CD14-positive monocyte (primary cell): Measurements from ENCODE around the gene GPC6. TPM values are rescaled to one million over a fixed set of nuclear protein-coding genes. Genes with fewer than 3 reads are reported as not detected.
A peak's percentile ranks its signal among the peaks of the same experiment; 100 is the strongest.

ENCODE experiments used
- DNase-seq, 3 donors: peaks; one replicate each; pipeline ENCODE4 v3.0.0-alpha.2; 2011 to 2022
- H2AFZ ChIP-seq: 2 replicates; pipeline ENCODE4 v1.6.0; 2012; ENCODE audit warnings: mild to moderate bottlenecking, low read depth, low read length, inconsistent platforms; ENCODE audit not compliant: insufficient read depth, poor library complexity, severe bottlenecking
- H3K27ac ChIP-seq, 2 donors: 1 replicate in 1 of 2; 2 replicates in 1 of 2; pipeline ENCODE4 v1.5.1; 2012 to 2013; ENCODE audit warnings: low read length in 2 of 2, control low read depth in 1 of 2, inconsistent platforms in 1 of 2, low read depth in 1 of 2, mild to moderate bottlenecking in 1 of 2
- H3K27me3 ChIP-seq, 2 donors: one replicate each; pipeline versions ENCODE4 v1.6.0 to v1.6.1; 2011 to 2013; ENCODE audit warnings: low read length in 2 of 2; ENCODE audit not compliant: control insufficient read depth in 2 of 2, insufficient read depth in 2 of 2
- H3K36me3 ChIP-seq, 2 donors: replicated peaks in 1 of 2; 1 replicate in 1 of 2; 2 replicates in 1 of 2; pipeline versions ENCODE4 v1.5.1 to v1.6.1; 2012 to 2013; ENCODE audit warnings: low read length in 2 of 2, control low read depth in 1 of 2, inconsistent platforms in 1 of 2, mild to moderate bottlenecking in 1 of 2; ENCODE audit not compliant: insufficient read depth in 2 of 2, control insufficient read depth in 1 of 2
- H3K4me1 ChIP-seq, 2 donors: 1 replicate in 1 of 2; 2 replicates in 1 of 2; pipeline versions ENCODE4 v1.5.1 to v1.6.1; 2012 to 2013; ENCODE audit warnings: low read length in 2 of 2, control low read depth in 1 of 2, inconsistent platforms in 1 of 2, mild to moderate bottlenecking in 1 of 2, moderate library complexity in 1 of 2; ENCODE audit not compliant: insufficient read depth in 2 of 2, control insufficient read depth in 1 of 2
- H3K4me2 ChIP-seq: replicated peaks from 2 replicates; pipeline ENCODE3; 2012; ENCODE audit warnings: low read length, moderate library complexity, mild to moderate bottlenecking; ENCODE audit not compliant: poor library complexity, severe bottlenecking; ENCODE audit errors: extremely low read depth
- H3K4me3 ChIP-seq, 3 experiments: fragments of 200-600 bp in 1 of 3; sonication (generic) in 1 of 3; replicated peaks in 1 of 3; 1 replicate in 2 of 3; 2 replicates in 1 of 3; pipeline ENCODE4 v1.5.1; 2011 to 2013; ENCODE audit warnings: low read length in 3 of 3, mild to moderate bottlenecking in 3 of 3, control low read depth in 2 of 3, low read depth in 2 of 3, inconsistent platforms in 1 of 3, moderate library complexity in 1 of 3
- H3K79me2 ChIP-seq: 2 replicates; pipeline ENCODE4 v1.6.0; 2012; ENCODE audit warnings: mild to moderate bottlenecking, control low read depth, inconsistent platforms, low read length, moderate library complexity; ENCODE audit not compliant: insufficient read depth
- H3K9ac ChIP-seq: 2 replicates; pipeline ENCODE4 v1.6.0; 2017; ENCODE audit warnings: low read length, mild to moderate bottlenecking; ENCODE audit not compliant: insufficient read depth, poor library complexity, severe bottlenecking
- H3K9me3 ChIP-seq, 2 donors: replicated peaks in 1 of 2; 1 replicate in 1 of 2; 2 replicates in 1 of 2; pipeline versions ENCODE4 v1.5.1 to v1.6.1; 2012 to 2013; ENCODE audit warnings: low read length in 2 of 2, control low read depth in 1 of 2; ENCODE audit not compliant: control insufficient read depth in 1 of 2, insufficient read depth in 1 of 2
- H4K20me1 ChIP-seq: 2 replicates; pipeline ENCODE4 v1.6.0; 2012; ENCODE audit warnings: mild to moderate bottlenecking, low read length, control low read depth, moderate library complexity; ENCODE audit not compliant: insufficient read depth
- H3K27ac Mint-ChIP-seq, 7 donors: one replicate each; pipeline ENCODE4 v1.8.0; 2020; ENCODE audit warnings: mild to moderate bottlenecking in 7 of 7, mixed read lengths in 7 of 7, moderate library complexity in 6 of 7, inconsistent platforms in 2 of 7
- H3K27me3 Mint-ChIP-seq, 3 donors: one replicate each; pipeline ENCODE4 v1.8.0; 2021 to 2022; ENCODE audit warnings: low read depth in 3 of 3, mild to moderate bottlenecking in 3 of 3, mixed read lengths in 3 of 3, moderate library complexity in 3 of 3, inconsistent platforms in 1 of 3
- H3K36me3 Mint-ChIP-seq, 2 donors: one replicate each; pipeline ENCODE4 v1.8.0; 2020; ENCODE audit warnings: mixed read lengths in 2 of 2, inconsistent platforms in 1 of 2, mild to moderate bottlenecking in 1 of 2
- H3K4me1 Mint-ChIP-seq: one replicate; pipeline ENCODE4 v1.8.0; 2020; ENCODE audit warnings: mild to moderate bottlenecking, mixed read lengths
- H3K4me3 Mint-ChIP-seq, 2 donors: one replicate each; pipeline ENCODE4 v1.8.0; 2020; ENCODE audit warnings: mild to moderate bottlenecking in 2 of 2, mixed read lengths in 2 of 2, moderate library complexity in 1 of 2
- H3K9me3 Mint-ChIP-seq, 7 donors: one replicate each; pipeline ENCODE4 v1.8.0; 2020 to 2022; ENCODE audit warnings: mixed read lengths in 7 of 7, mild to moderate bottlenecking in 6 of 7, moderate library complexity in 6 of 7, inconsistent platforms in 2 of 7
- CTCF ChIP-seq: fragments of 200-600 bp; IDR thresholded peaks from one replicate; pipeline ENCODE4 v1.8.0; 2022; ENCODE audit warnings: antibody characterized with exemption, mild to moderate bottlenecking
- WGBS: methylation state at CpG from one replicate; pipeline ENCODE4 v1.1.5; 2013; ENCODE audit warnings: missing lambda C conversion rate; ENCODE audit not compliant: insufficient coverage; 5-methylcytosine and 5-hydroxymethylcytosine counted together
- intact Hi-C, 2 donors: fragments of 100-400 bp; cut with micrococcal nuclease; formaldehyde crosslinking; loops; one replicate each; pipeline versions ENCODE4 v1.15.0 to v1.15.1; 2023
- polyA plus RNA-seq, 3 donors: library from polyadenylated mRNA; depleted of rRNA in 1 of 3; unstranded in 2 of 3; stranded (reverse) in 1 of 3; fragments of 300-500 nt in 2 of 3; fragments of >200 nt in 1 of 3; fragmentation: Illumina TruSeq in 2 of 3; gene quantifications; 1 replicate in 2 of 3; 2 replicates in 1 of 3; pipeline ENCODE4 v1.2.3, GENCODE V29; 2012 to 2021

GPC6 gene
- polyA plus RNA-seq, 3 donors: not detected

- no peaks in the 10 kb centered on the region for H3K27me3 Mint-ChIP-seq
- Histone ChIP-seq H3K79me2 (no peaks in the 10 kb centered on the region), H3K9ac (no peak overlapping the region), H3K4me1 (peaks cover 29 to 37% of the 10 kb centered on the region in 2 donors), H3K27ac (no peak overlapping the region), H3K27me3 (no peaks in the 10 kb centered on the region), H3K4me3 (no peak overlapping the region), H3K9me3 (no peaks in the 10 kb centered on the region), H3K36me3 (no peaks in the 10 kb centered on the region), H2AFZ (peak overlapping the region; percentile 4), H3K4me2 (no peak overlapping the region), H4K20me1 (no peaks in the 10 kb centered on the region)
- 0% methylated on average over 4 of the region's 5 CpGs for WGBS
- no peak overlapping the region for H3K4me3 Mint-ChIP-seq
- H3K4me1 Mint-ChIP-seq: peaks cover 44% of the 10 kb centered on the region
- no peaks in the 10 kb centered on the region for H3K36me3 Mint-ChIP-seq
- DNase-seq: no peak
- TF ChIP-seq CTCF: no peak
- peaks cover 0 to 2% (median 0%) of the 10 kb centered on the region in 7 donors for H3K9me3 Mint-ChIP-seq
- H3K27ac Mint-ChIP-seq: peak overlapping the region in 2 of 7 donors; percentile 32 to 72
- intact Hi-C loops: no loop called here
These were observed 952.1 kb downstream of the GPC6 start for GRCh38 chr13:94178625-94179244.

GRCh38 chr13:94181461-94182107 lies 955.0 kb downstream of the GPC6 start:
- H3K4me3 ChIP-seq: peak overlapping the region in 1 of 3 experiments; percentile 26
- H3K27me3 ChIP-seq: no peaks in the 10 kb centered on the region
- TF ChIP-seq CTCF: no peak
- peaks cover 23 to 32% of the 10 kb centered on the region in 2 donors for H3K4me1 ChIP-seq
- Mint-ChIP-seq H3K27ac (peak overlapping the region; percentile 77 to 90 (median 87)), H3K36me3 (no peaks in the 10 kb centered on the region), H3K27me3 (no peaks in the 10 kb centered on the region), H3K9me3 (peaks cover 0 to 4% (median 0%) of the 10 kb centered on the region in 7 donors), H3K4me3 (no peak overlapping the region), H3K4me1 (peaks cover 31% of the 10 kb centered on the region)
- intact Hi-C loops: no loop called here
- peak overlapping the region; percentile 36 to 76 for H3K27ac ChIP-seq
- no peak for DNase-seq
- no peak overlapping the region for H3K9ac ChIP-seq
- no peak overlapping the region for H2AFZ ChIP-seq
- H3K9me3 ChIP-seq: no peaks in the 10 kb centered on the region
- H3K4me2 ChIP-seq: peak overlapping the region; percentile 53
- no peaks in the 10 kb centered on the region for H4K20me1 ChIP-seq
- H3K36me3 ChIP-seq: no peaks in the 10 kb centered on the region
- WGBS: no CpG with 5 or more reads among the region's 1 CpG
- H3K79me2 ChIP-seq: no peaks in the 10 kb centered on the region
